HG03342 (cell line): ENCODE results near the gene MAGIX.

Experiments
- ATAC-seq: cut with Tn5 transposase; IDR thresholded peaks from one replicate; pipeline ENCODE4 v1.9.1; 2021; ENCODE audit warnings: mild to moderate bottlenecking, moderate library complexity; ENCODE audit not compliant: unreplicated experiment

Gene MAGIX

GRCh38 chrX:49203536-49203935 is 41.0 kb downstream of the MAGIX start:
- no peak for ATAC-seq

GRCh38 chrX:49204017-49204416 is 41.5 kb downstream of the MAGIX start:
- no peak for ATAC-seq

- ATAC-seq: no peak
Observed at GRCh38 chrX:49204709-49205108, 42.2 kb downstream of the MAGIX start.

- ATAC-seq: no peak
Observed at GRCh38 chrX:49205443-49205842, 42.9 kb downstream of the MAGIX start.

GRCh38 chrX:49206543-49206942 is 44.0 kb downstream of the MAGIX start:
- ATAC-seq: no peak

GRCh38 chrX:49208399-49208798 is 45.8 kb downstream of the MAGIX start:
- no peak for ATAC-seq

GRCh38 chrX:49209434-49210251 is 47.1 kb downstream of the MAGIX start:
- ATAC-seq: no peak

- ATAC-seq: no peak
Observed at GRCh38 chrX:49210406-49210805, 47.8 kb downstream of the MAGIX start.

- no peak for ATAC-seq
Observed at GRCh38 chrX:49211074-49211473, 48.5 kb downstream of the MAGIX start.

- ATAC-seq: no peak
Observed at GRCh38 chrX:49212209-49212608, 49.7 kb downstream of the MAGIX start.

GRCh38 chrX:49212861-49213260 is 50.3 kb downstream of the MAGIX start:
- no peak for ATAC-seq

- ATAC-seq: no peak
Observed at GRCh38 chrX:49214416-49214815, 51.9 kb downstream of the MAGIX start.

GRCh38 chrX:49214996-49215526 is 52.5 kb downstream of the MAGIX start:
- no peak for ATAC-seq
